ENCODE measurements around the gene MIPEP. TPM values are rescaled to one million over a fixed set of nuclear protein-coding genes. Genes with fewer than 3 reads are reported as not detected.

The MIPEP gene
- total and polyA plus RNA-seq, 10 of the 15 experiments (the other 5 are each of a cell fraction or from before 2014, with no cell fraction given): 15.6 to 56.2 (median 29.8) TPM

DNA sequence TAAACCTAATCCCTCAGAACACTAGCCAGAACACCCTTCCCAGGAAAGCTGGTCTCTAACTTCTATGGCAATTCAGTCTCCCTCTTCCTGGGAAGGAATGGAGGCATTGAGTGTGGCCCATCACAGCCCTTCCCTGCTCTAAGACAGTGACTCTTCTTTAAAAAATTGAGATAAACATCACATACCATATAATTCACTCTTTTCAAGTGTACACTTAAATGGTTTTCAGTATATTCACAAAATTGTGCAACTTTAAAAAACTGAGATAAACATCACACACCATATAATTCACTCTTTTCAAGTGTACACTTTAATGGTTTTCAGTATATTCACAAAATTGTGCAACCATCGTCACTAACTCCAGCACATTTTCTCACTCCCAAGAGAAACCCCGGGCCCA is 116.5 kb downstream of the MIPEP start:
- Histone ChIP-seq H3K9me3 (replicated peaks; ENCODE audit: control insufficient read depth, insufficient read depth, low read length) (no peaks in the 10 kb centered on the region), H3K4me2 (ENCODE audit: control insufficient read depth, insufficient read depth) (no peak overlapping the region), H3K79me2 (ENCODE audit: control insufficient read depth, insufficient read depth, low read length) (no peaks in the 10 kb centered on the region), H3K4me1 (ENCODE audit: control insufficient read depth, insufficient read depth, low read length) (peaks cover 54% of the 10 kb centered on the region), H2AFZ (ENCODE audit: control insufficient read depth, low read depth, low read length) (no peak overlapping the region), H3K36me3 (ENCODE audit: control insufficient read depth in 2 of 2, insufficient read depth in 2 of 2, low read length in 1 of 2) (no peaks in the 10 kb centered on the region), H3K9ac (ENCODE audit: control insufficient read depth, insufficient read depth, low read length) (no peak overlapping the region), H3K27ac (ENCODE audit: control insufficient read depth, insufficient read depth) (no peak overlapping the region), H3K27me3 (replicated peaks in 1 of 2; ENCODE audit: control insufficient read depth in 2 of 2, insufficient read depth in 2 of 2, low read length in 1 of 2) (no peaks in the 10 kb centered on the region), H3K4me3 (no peak overlapping the region), H4K20me1 (ENCODE audit: control insufficient read depth, insufficient read depth) (no peaks in the 10 kb centered on the region)
- DNase-seq (ENCODE audit: low read depth, low spot score) (no peak), ATAC-seq (no peak), FAIRE-seq (no peak)
- SMC1A ChIA-PET (ENCODE audit: uncharacterized antibody, unreplicated experiment): interaction anchor here (1.0 to 2.9 kb wide), 6 partner anchors 17 to 79 kb away, joined by 3 to 9 read pairs (median 6); no protein-coding TSS in a partner anchor
- TF ChIP-seq, protein P1, sequence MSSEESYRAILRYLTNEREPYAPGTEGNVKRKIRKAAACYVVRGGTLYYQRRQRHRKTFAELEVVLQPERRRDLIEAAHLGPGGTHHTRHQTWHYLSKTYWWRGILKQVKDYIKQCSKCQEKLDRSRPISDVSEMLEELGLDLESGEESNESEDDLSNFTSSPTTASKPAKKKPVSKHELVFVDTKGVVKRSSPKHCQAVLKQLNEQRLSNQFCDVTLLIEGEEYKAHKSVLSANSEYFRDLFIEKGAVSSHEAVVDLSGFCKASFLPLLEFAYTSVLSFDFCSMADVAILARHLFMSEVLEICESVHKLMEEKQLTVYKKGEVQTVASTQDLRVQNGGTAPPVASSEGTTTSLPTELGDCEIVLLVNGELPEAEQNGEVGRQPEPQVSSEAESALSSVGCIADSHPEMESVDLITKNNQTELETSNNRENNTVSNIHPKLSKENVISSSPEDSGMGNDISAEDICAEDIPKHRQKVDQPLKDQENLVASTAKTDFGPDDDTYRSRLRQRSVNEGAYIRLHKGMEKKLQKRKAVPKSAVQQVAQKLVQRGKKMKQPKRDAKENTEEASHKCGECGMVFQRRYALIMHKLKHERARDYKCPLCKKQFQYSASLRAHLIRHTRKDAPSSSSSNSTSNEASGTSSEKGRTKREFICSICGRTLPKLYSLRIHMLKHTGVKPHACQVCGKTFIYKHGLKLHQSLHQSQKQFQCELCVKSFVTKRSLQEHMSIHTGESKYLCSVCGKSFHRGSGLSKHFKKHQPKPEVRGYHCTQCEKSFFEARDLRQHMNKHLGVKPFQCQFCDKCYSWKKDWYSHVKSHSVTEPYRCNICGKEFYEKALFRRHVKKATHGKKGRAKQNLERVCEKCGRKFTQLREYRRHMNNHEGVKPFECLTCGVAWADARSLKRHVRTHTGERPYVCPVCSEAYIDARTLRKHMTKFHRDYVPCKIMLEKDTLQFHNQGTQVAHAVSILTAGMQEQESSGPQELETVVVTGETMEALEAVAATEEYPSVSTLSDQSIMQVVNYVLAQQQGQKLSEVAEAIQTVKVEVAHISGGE (CRISPR knock-in tag; IDR thresholded peaks at IDR 0.05): no peak
- TF ChIP-seq, protein P2, sequence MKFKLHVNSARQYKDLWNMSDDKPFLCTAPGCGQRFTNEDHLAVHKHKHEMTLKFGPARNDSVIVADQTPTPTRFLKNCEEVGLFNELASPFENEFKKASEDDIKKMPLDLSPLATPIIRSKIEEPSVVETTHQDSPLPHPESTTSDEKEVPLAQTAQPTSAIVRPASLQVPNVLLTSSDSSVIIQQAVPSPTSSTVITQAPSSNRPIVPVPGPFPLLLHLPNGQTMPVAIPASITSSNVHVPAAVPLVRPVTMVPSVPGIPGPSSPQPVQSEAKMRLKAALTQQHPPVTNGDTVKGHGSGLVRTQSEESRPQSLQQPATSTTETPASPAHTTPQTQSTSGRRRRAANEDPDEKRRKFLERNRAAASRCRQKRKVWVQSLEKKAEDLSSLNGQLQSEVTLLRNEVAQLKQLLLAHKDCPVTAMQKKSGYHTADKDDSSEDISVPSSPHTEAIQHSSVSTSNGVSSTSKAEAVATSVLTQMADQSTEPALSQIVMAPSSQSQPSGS (IDR thresholded peaks at IDR 0.05; ENCODE audit: low read length): no peak
- TF ChIP-seq ZSCAN29 (IDR thresholded peaks at IDR 0.05) (no peak), LARP7 (IDR thresholded peaks at IDR 0.05) (no peak), SMARCA5 (IDR thresholded peaks at IDR 0.05) (no peak), TAF1 (IDR thresholded peaks at IDR 0.05; ENCODE audit: borderline replicate concordance, low read depth, low read length) (no peak)
- TF ChIP-seq, protein P3, sequence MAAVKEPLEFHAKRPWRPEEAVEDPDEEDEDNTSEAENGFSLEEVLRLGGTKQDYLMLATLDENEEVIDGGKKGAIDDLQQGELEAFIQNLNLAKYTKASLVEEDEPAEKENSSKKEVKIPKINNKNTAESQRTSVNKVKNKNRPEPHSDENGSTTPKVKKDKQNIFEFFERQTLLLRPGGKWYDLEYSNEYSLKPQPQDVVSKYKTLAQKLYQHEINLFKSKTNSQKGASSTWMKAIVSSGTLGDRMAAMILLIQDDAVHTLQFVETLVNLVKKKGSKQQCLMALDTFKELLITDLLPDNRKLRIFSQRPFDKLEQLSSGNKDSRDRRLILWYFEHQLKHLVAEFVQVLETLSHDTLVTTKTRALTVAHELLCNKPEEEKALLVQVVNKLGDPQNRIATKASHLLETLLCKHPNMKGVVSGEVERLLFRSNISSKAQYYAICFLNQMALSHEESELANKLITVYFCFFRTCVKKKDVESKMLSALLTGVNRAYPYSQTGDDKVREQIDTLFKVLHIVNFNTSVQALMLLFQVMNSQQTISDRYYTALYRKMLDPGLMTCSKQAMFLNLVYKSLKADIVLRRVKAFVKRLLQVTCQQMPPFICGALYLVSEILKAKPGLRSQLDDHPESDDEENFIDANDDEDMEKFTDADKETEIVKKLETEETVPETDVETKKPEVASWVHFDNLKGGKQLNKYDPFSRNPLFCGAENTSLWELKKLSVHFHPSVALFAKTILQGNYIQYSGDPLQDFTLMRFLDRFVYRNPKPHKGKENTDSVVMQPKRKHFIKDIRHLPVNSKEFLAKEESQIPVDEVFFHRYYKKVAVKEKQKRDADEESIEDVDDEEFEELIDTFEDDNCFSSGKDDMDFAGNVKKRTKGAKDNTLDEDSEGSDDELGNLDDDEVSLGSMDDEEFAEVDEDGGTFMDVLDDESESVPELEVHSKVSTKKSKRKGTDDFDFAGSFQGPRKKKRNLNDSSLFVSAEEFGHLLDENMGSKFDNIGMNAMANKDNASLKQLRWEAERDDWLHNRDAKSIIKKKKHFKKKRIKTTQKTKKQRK (IDR thresholded peaks at IDR 0.05; ENCODE audit: low read depth, low read length): no peak
- CTCF ChIA-PET: no interaction called here
- in situ Hi-C loops (cut with MboI) (no loop called here), intact Hi-C loops (cut with micrococcal nuclease; ENCODE audit: unreplicated experiment) (loop anchor here (10.0 kb wide), 1 partner anchor 198 kb away; the partner anchor contains the start of gene TNFRSF19)
- WGBS (ENCODE audit: insufficient coverage, insufficient replicate concordance, low lambda C conversion rate, missing lambda C conversion rate): 52% methylated on average over 2 of the region's 2 CpGs
- POLR2A ChIA-PET: no interaction called here
- no TSS peak for BruUV-seq (replicated peaks)
- RAD21 ChIA-PET (ENCODE audit: unreplicated experiment): no interaction called here

Data from GM12878 (cell line).